GM23248 (cell line): ENCODE data around the gene CAMTA1. TPM values are rescaled to one million over a fixed set of nuclear protein-coding genes. Genes with fewer than 3 reads are reported as not detected.

Source experiments
- DNase-seq: peaks from one replicate; pipeline ENCODE4 v3.0.0-alpha.2; 2015
- H2AFZ ChIP-seq: fragments of 200-600 bp; sonication (generic); 2 replicates; pipeline ENCODE4 v1.6.1; 2016; ENCODE audit warnings: antibody characterized with exemption
- H3F3A ChIP-seq: fragments of 200-600 bp; sonication (generic); 2 replicates; pipeline ENCODE4 v1.6.1; 2016; ENCODE audit warnings: mild to moderate bottlenecking, antibody characterized with exemption, mixed run types; ENCODE audit not compliant: insufficient read depth
- H3K27ac ChIP-seq: fragments of 200-600 bp; sonication (generic); 2 replicates; pipeline ENCODE4 v1.5.1; 2016; ENCODE audit warnings: mild to moderate bottlenecking
- H3K27me3 ChIP-seq: fragments of 200-600 bp; sonication (generic); replicated peaks from 2 replicates; pipeline ENCODE4 v1.6.1; 2016; ENCODE audit warnings: mild to moderate bottlenecking; ENCODE audit not compliant: insufficient read depth
- H3K36me3 ChIP-seq: fragments of 200-600 bp; sonication (generic); 2 replicates; pipeline ENCODE4 v1.6.1; 2016; ENCODE audit warnings: low read depth, mild to moderate bottlenecking
- H3K4me1 ChIP-seq: fragments of 200-600 bp; sonication (generic); 2 replicates; pipeline ENCODE4 v1.6.1; 2016; ENCODE audit warnings: mild to moderate bottlenecking; ENCODE audit not compliant: insufficient read depth
- H3K4me2 ChIP-seq: fragments of 200-600 bp; sonication (generic); one replicate; pipeline ENCODE4 v1.6.1; 2016; ENCODE audit warnings: mild to moderate bottlenecking; ENCODE audit not compliant: unreplicated experiment
- H3K4me3 ChIP-seq: fragments of 200-600 bp; sonication (generic); 2 replicates; pipeline ENCODE4 v1.5.1; 2016; ENCODE audit warnings: mild to moderate bottlenecking
- H3K79me2 ChIP-seq: fragments of 200-600 bp; sonication (generic); 2 replicates; pipeline ENCODE4 v1.6.1; 2016; ENCODE audit warnings: mild to moderate bottlenecking; ENCODE audit not compliant: insufficient read depth
- H3K9ac ChIP-seq: fragments of 200-600 bp; sonication (generic); 2 replicates; pipeline ENCODE4 v1.6.1; 2016; ENCODE audit warnings: mild to moderate bottlenecking
- H3K9me2 ChIP-seq: fragments of 200-600 bp; sonication (generic); 2 replicates; pipeline ENCODE4 v1.6.1; 2016; ENCODE audit warnings: mixed run types, mild to moderate bottlenecking, moderate library complexity; ENCODE audit not compliant: insufficient read depth
- H3K9me3 ChIP-seq: fragments of 200-600 bp; sonication (generic); one replicate; pipeline ENCODE4 v1.6.1; 2017; ENCODE audit warnings: low read depth
- H4K20me1 ChIP-seq: fragments of 200-600 bp; sonication (generic); 2 replicates; pipeline ENCODE4 v1.6.0; 2016; ENCODE audit not compliant: insufficient read depth
- EZH2 ChIP-seq: fragments of 200-600 bp; sonication (generic); IDR thresholded peaks from 2 replicates; pipeline ENCODE4 v1.6.1; 2018; ENCODE audit warnings: antibody characterized with exemption, mild to moderate bottlenecking; ENCODE audit not compliant: insufficient read depth, poor library complexity, severe bottlenecking
- EZH2phosphoT487 ChIP-seq: fragments of 200-600 bp; sonication (generic); IDR thresholded peaks from 2 replicates; pipeline ENCODE4 v1.6.1; 2018; ENCODE audit warnings: antibody characterized with exemption, moderate library complexity, mild to moderate bottlenecking, low read depth; ENCODE audit not compliant: insufficient read depth
- WGBS, 2 experiments: methylation state at CpG; one replicate each; pipeline ENCODE4 v1.1.6; 2015 to 2017; ENCODE audit warnings: low lambda C conversion rate in 2 of 2, low coverage in 1 of 2; ENCODE audit errors: missing lambda C conversion rate in 2 of 2; 5-methylcytosine and 5-hydroxymethylcytosine counted together
- in situ Hi-C: fragments of 300-500 bp; cut with MboI; formaldehyde crosslinking; loops from 2 replicates; pipeline ENCODE4 v1.15.0; 2020
- polyA plus RNA-seq: library from polyadenylated mRNA; unstranded; fragments of >200 nt; fragmentation: Nextera tagmentation; extraction: Ambion mirVana; gene quantifications from 2 replicates; pipeline ENCODE4 v1.2.1, GENCODE V29; 2016
- total RNA-seq: library from RNA; depleted of rRNA; stranded (reverse); fragments of >200 nt; shearing (Covaris generic); gene quantifications from 2 replicates; pipeline ENCODE4 v1.2.3, GENCODE V29; 2014

The CAMTA1 gene
- total and polyA plus RNA-seq, 2 experiments from 2014 or later = 50.1 to 165 TPM

GRCh38 chr1:7483634-7484383, 698.6 kb downstream of the CAMTA1 start:
- no peak overlapping the region for H3K9ac ChIP-seq
- no peaks in the 10 kb centered on the region for H3F3A ChIP-seq
- no peaks in the 10 kb centered on the region for H3K9me2 ChIP-seq
- H3K79me2 ChIP-seq = no peaks in the 10 kb centered on the region
- in situ Hi-C loops = no loop called here
- H3K9me3 ChIP-seq = no peaks in the 10 kb centered on the region
- H3K4me3 ChIP-seq = no peak overlapping the region
- H3K36me3 ChIP-seq = no peaks in the 10 kb centered on the region
- no peak overlapping the region for H3K27ac ChIP-seq
- 84 to 87% methylated on average over 13 of the region's 13 CpGs for WGBS, 2 experiments
- no peaks in the 10 kb centered on the region for H4K20me1 ChIP-seq
- H2AFZ ChIP-seq = no peak overlapping the region
- peaks cover 3% of the 10 kb centered on the region; the same call in 1 of the 2 replicates for H3K4me1 ChIP-seq
- no peaks in the 10 kb centered on the region for H3K27me3 ChIP-seq
- no peak overlapping the region for H3K4me2 ChIP-seq
- no peak for DNase-seq
- TF ChIP-seq EZH2 (no peak), EZH2phosphoT487 (no peak)

- DNase-seq = no peak
- Histone ChIP-seq H2AFZ (no peak overlapping the region), H3K79me2 (no peaks in the 10 kb centered on the region), H3K27ac (no peak overlapping the region), H3K36me3 (no peaks in the 10 kb centered on the region), H3K9ac (no peak overlapping the region), H3F3A (no peaks in the 10 kb centered on the region), H3K9me2 (no peaks in the 10 kb centered on the region), H3K27me3 (no peaks in the 10 kb centered on the region), H3K4me2 (no peak overlapping the region), H3K4me1 (no peaks in the 10 kb centered on the region), H4K20me1 (no peaks in the 10 kb centered on the region), H3K4me3 (no peak overlapping the region), H3K9me3 (no peaks in the 10 kb centered on the region)
- TF ChIP-seq EZH2 = no peak
- TF ChIP-seq EZH2phosphoT487 = no peak
- in situ Hi-C loops = no loop called here
- WGBS, 2 experiments = 67 to 75% methylated on average over 10 of the region's 10 CpGs
Measured at GRCh38 chr1:7485086-7485780, 700.0 kb downstream of the CAMTA1 start.

DNA sequence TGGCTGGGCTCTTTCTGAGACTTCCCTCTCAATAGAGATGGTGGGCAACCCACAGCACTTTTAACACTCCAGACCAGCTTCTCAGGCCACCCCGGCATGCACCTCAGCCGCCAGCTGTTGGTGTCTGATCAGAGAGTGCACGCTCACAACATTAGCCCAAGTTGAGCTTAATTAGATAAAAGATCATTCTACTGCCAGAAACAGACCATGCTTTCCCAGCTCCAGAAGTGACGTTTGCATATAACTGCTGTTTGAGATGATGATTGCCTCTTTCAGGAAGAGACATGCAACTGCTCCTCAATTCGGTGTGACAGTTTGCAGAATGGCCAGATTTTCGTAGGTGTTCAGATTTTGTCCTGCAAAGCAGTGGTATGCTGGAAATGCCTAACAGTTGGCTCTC, 700.6 kb downstream of the CAMTA1 start:
- Histone ChIP-seq H4K20me1 (no peaks in the 10 kb centered on the region), H3K9ac (no peak overlapping the region), H3K9me3 (no peaks in the 10 kb centered on the region), H3K4me3 (no peak overlapping the region), H3F3A (no peaks in the 10 kb centered on the region), H2AFZ (no peak overlapping the region), H3K36me3 (no peaks in the 10 kb centered on the region), H3K9me2 (no peaks in the 10 kb centered on the region), H3K27me3 (no peaks in the 10 kb centered on the region), H3K79me2 (no peaks in the 10 kb centered on the region), H3K4me1 (no peaks in the 10 kb centered on the region), H3K27ac (no peak overlapping the region), H3K4me2 (no peak overlapping the region)
- in situ Hi-C loops = no loop called here
- no peak for DNase-seq
- no peak for TF ChIP-seq EZH2phosphoT487
- no peak for TF ChIP-seq EZH2
- 79 to 83% methylated on average over 6 of the region's 6 CpGs for WGBS, 2 experiments

DNA sequence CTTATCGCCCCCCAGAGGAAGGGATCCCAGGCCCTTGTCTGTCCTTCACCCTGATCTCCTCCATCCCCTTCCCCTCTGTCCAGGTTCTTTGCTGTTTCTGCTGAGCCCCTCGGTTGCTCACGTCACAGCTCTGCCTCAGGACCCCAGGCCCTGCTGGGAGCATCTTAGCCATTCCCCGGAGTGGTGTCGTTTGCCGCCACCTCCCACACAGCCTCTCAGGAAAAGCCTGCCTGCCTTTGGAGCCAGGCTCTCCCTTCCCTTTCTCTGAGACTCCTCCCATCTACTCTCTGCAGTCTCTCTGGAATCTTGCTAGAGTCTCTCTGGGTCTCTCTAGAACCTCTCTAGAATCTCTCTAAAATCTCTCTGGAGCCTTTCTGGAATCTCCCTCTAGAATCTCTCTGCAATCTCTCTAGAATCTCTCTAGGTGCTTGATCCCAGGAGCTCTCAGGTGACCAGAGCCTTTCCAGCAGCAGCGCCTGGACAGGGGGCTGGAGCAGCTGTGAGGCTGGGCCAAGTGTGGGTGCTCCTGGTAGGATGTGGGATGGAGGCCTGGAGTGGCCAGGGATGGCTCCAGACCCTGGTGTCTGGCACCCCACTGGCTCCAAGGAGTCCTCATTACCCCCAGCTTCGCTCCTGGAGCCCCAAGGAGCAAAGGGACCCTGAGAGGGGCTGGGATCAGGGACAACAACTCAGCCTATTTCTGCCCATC, 702.7 kb downstream of the CAMTA1 start:
- Histone ChIP-seq H3K4me3 (no peak overlapping the region), H3K79me2 (no peaks in the 10 kb centered on the region), H4K20me1 (no peaks in the 10 kb centered on the region), H3K9me2 (no peaks in the 10 kb centered on the region), H3K4me1 (peaks cover 10% of the 10 kb centered on the region; the same call in 1 of the 2 replicates), H3K27me3 (no peaks in the 10 kb centered on the region), H2AFZ (no peak overlapping the region), H3K9me3 (no peaks in the 10 kb centered on the region), H3K4me2 (no peak overlapping the region), H3F3A (0 out of 2 replicates have a peak, but pooled peaks cover 3% of the 10 kb centered on the region), H3K27ac (no peak overlapping the region), H3K36me3 (no peaks in the 10 kb centered on the region), H3K9ac (no peak overlapping the region)
- WGBS, 2 experiments = 69 to 76% methylated on average over 8 of the region's 8 CpGs
- in situ Hi-C loops = no loop called here
- TF ChIP-seq EZH2phosphoT487 (no peak), EZH2 (no peak)
- no peak for DNase-seq
